GM12878 (cell line): ENCODE results near the gene C20orf144. TPM values are rescaled to one million over a fixed set of nuclear protein-coding genes. Genes with fewer than 3 reads are reported as not detected.

Experiments
- ATAC-seq: fragments of 200-7000 bp; cut with Tn5 transposase; 3 replicates; pipeline ENCODE4 v1.9.1; 2020; ENCODE audit warnings: mild to moderate bottlenecking, moderate library complexity
- BruUV-seq: library from RNA; stranded (reverse); fragments of 400-500 nt; replicated peaks from 2 replicates; lab custom pipeline; 2021; lab: Mats Ljungman, UMichigan
- CTCF ChIA-PET: fragments of 300-600 bp; sonication (Branson Sonifier 250); formaldehyde crosslinking; extraction: SDS; loops from one replicate; lab custom pipeline; 2021; ENCODE audit warnings: inconsistent platforms; lab: Yijun Ruan, JAX
- POLR2A ChIA-PET: fragments of 350-600 bp; formaldehyde crosslinking; extraction: SDS; loops from one replicate; lab custom pipeline; 2021; ENCODE audit warnings: inconsistent platforms; lab: Charles Lee
- RAD21 ChIA-PET: fragments of 300-600 bp; sonication (Branson Sonifier 250); formaldehyde crosslinking; loops from one replicate; lab custom pipeline; 2023; ENCODE audit warnings: antibody characterized with exemption; ENCODE audit not compliant: unreplicated experiment; lab: Charles Lee
- SMC1A ChIA-PET: fragments of 300-600 bp; sonication (Branson Sonifier 250); formaldehyde crosslinking; loops from one replicate; lab custom pipeline; 2023; ENCODE audit not compliant: unreplicated experiment, uncharacterized antibody; lab: Charles Lee
- DNase-seq: peaks from one replicate; pipeline ENCODE4 v3.0.0-alpha.2; 2011; ENCODE audit warnings: low read depth, low spot score
- FAIRE-seq: peaks from 3 replicates; lab custom pipeline; 2011; peaks lifted over from hg19 to GRCh38; lab: Jason Lieb, UNC
- H2AFZ ChIP-seq: 2 replicates; pipeline ENCODE4 v1.6.0; 2011; ENCODE audit warnings: low read depth, low read length, control low read depth; ENCODE audit not compliant: control insufficient read depth
- H3K27ac ChIP-seq: 2 replicates; pipeline ENCODE4 v1.5.1; 2011; ENCODE audit warnings: control low read depth; ENCODE audit not compliant: control insufficient read depth, insufficient read depth
- H3K27me3 ChIP-seq, 2 experiments: replicated peaks in 1 of 2; 2 replicates each; pipeline versions ENCODE4 v1.6.0 to v1.6.1; 2011; ENCODE audit warnings: low read length in 1 of 2; ENCODE audit not compliant: control insufficient read depth in 2 of 2, insufficient read depth in 2 of 2
- H3K36me3 ChIP-seq, 2 experiments: 2 replicates each; pipeline ENCODE4 v1.5.1; 2011; ENCODE audit warnings: low read length in 1 of 2; ENCODE audit not compliant: control insufficient read depth in 2 of 2, insufficient read depth in 2 of 2
- H3K4me1 ChIP-seq: 2 replicates; pipeline ENCODE4 v1.6.1; 2011; ENCODE audit warnings: mild to moderate bottlenecking, low read length, moderate library complexity, mixed read lengths; ENCODE audit not compliant: control insufficient read depth, insufficient read depth
- H3K4me2 ChIP-seq: 2 replicates; pipeline ENCODE4 v1.6.0; 2011; ENCODE audit warnings: control low read depth; ENCODE audit not compliant: control insufficient read depth, insufficient read depth
- H3K4me3 ChIP-seq: fragments of 200-600 bp; sonication (generic); 2 replicates; pipeline ENCODE4 v1.5.1; 2016
- H3K79me2 ChIP-seq: 2 replicates; pipeline ENCODE4 v1.6.0; 2011; ENCODE audit warnings: low read length; ENCODE audit not compliant: control insufficient read depth, insufficient read depth
- H3K9ac ChIP-seq: 2 replicates; pipeline ENCODE4 v1.8.0; 2011; ENCODE audit warnings: low read length, control low read depth, mixed read lengths; ENCODE audit not compliant: control insufficient read depth, insufficient read depth
- H3K9me3 ChIP-seq: replicated peaks from 3 replicates; pipeline ENCODE4 v1.5.1; 2011; ENCODE audit warnings: mild to moderate bottlenecking, low read length; ENCODE audit not compliant: control insufficient read depth, insufficient read depth
- H4K20me1 ChIP-seq: 2 replicates; pipeline ENCODE4 v1.6.0; 2011; ENCODE audit not compliant: control insufficient read depth, insufficient read depth
- BACH1 ChIP-seq: fragments of 450-650 bp; IDR thresholded peaks from 2 replicates; pipeline ENCODE4 v1.6.1; 2017; ENCODE audit warnings: mild to moderate bottlenecking, borderline replicate concordance
- CBX5 ChIP-seq: sonication (generic); IDR thresholded peaks from 2 replicates; pipeline ENCODE4 v1.6.1; 2016; ENCODE audit warnings: low read depth, moderate library complexity, mild to moderate bottlenecking, inconsistent platforms
- MYC ChIP-seq: IDR thresholded peaks from 2 replicates; pipeline ENCODE4 v1.6.1; 2011; ENCODE audit warnings: mild to moderate bottlenecking, low read length, moderate library complexity, inconsistent platforms; ENCODE audit not compliant: insufficient read depth, insufficient replicate concordance, insufficient read length, severe bottlenecking
- PML ChIP-seq: IDR thresholded peaks from 2 replicates; pipeline ENCODE4 v1.6.1; 2012; ENCODE audit warnings: low read length, inconsistent platforms
- POLR2AphosphoS2 ChIP-seq: IDR thresholded peaks from 2 replicates; pipeline ENCODE4 v1.6.1; 2011; ENCODE audit warnings: low read depth, mild to moderate bottlenecking, low read length, improper control_type of control experiment, moderate library complexity
- POU2F2 ChIP-seq: IDR thresholded peaks from 3 replicates; pipeline ENCODE4 v1.6.1; 2011; ENCODE audit warnings: low read depth, mild to moderate bottlenecking, low read length, borderline replicate concordance
- SIN3A ChIP-seq: IDR thresholded peaks from 2 replicates; pipeline ENCODE4 v1.6.1; 2012; ENCODE audit warnings: low read depth, low read length, improper control_type of control experiment
- SMAD5 ChIP-seq: IDR thresholded peaks from 2 replicates; pipeline ENCODE4 v1.6.1; 2016; ENCODE audit warnings: antibody characterized with exemption, low read depth
- STAT1 ChIP-seq: fragments of 450-650 bp; conservative IDR thresholded peaks from 2 replicates; pipeline ENCODE4 v1.6.1; 2014; ENCODE audit warnings: antibody characterized with exemption, mild to moderate bottlenecking
- SUZ12 ChIP-seq: fragments of 200-600 bp; sonication (generic); IDR thresholded peaks from one replicate; pipeline ENCODE4 v1.6.1; 2018; ENCODE audit warnings: antibody characterized with exemption, mild to moderate bottlenecking; ENCODE audit not compliant: unreplicated experiment
- ZNF274 ChIP-seq: IDR thresholded peaks from one replicate; pipeline ENCODE4 v1.8.0; 2011; ENCODE audit not compliant: insufficient read length, insufficient read depth
- ZSCAN29 ChIP-seq: fragments of 450-650 bp; IDR thresholded peaks from 2 replicates; pipeline ENCODE4 v1.6.1; 2017; ENCODE audit warnings: mild to moderate bottlenecking, moderate library complexity
- WGBS: methylation state at CpG from one replicate; pipeline ENCODE4 v1.1.6; 2016; ENCODE audit warnings: low lambda C conversion rate; ENCODE audit not compliant: insufficient replicate concordance, insufficient coverage; ENCODE audit errors: missing lambda C conversion rate; 5-methylcytosine and 5-hydroxymethylcytosine counted together
- in situ Hi-C: fragments of 300-500 bp; cut with MboI; formaldehyde crosslinking; loops from 9 replicates; pipeline ENCODE4 v1.14.3; 2018; ENCODE audit warnings: mixed read lengths
- intact Hi-C: fragments of 100-400 bp; cut with micrococcal nuclease; formaldehyde crosslinking; loops from one replicate; pipeline ENCODE4 v1.14.2; 2022; ENCODE audit not compliant: unreplicated experiment
- polyA plus RNA-seq, 11 experiments: library from polyadenylated mRNA; depleted of rRNA in 4 of 11; unstranded in 6 of 11; stranded (reverse) in 5 of 11; fragments of >200 nt; fragmentation: Nextera tagmentation in 4 of 11; fragmentation: Illumina TruSeq in 1 of 11; extraction: Ambion mirVana in 4 of 11; extraction: Trizol in 1 of 11; gene quantifications; 1 replicate in 1 of 11; 2 replicates in 10 of 11; pipeline versions ENCODE4 v1.2.1 to v1.2.3, GENCODE V29; 2011 to 2016; ENCODE audit warnings: inconsistent platforms in 2 of 11, missing spikeins in 2 of 11, low read depth in 1 of 11
- total RNA-seq, 4 experiments: library from RNA; depleted of rRNA in 3 of 4; stranded (reverse); fragments of >200 nt in 3 of 4; fragmentation: Illumina TruSeq in 1 of 4; extraction: Trizol in 1 of 4; gene quantifications; 2 replicates each; pipeline versions ENCODE4 v1.2.1 to v1.2.3, GENCODE V29; 2013 to 2021
- TF ChIP-seq, protein P1 (sequence below): fragments of 450-650 bp; IDR thresholded peaks from 2 replicates; pipeline ENCODE4 v1.6.1; 2017; ENCODE audit warnings: mild to moderate bottlenecking, moderate library complexity

C20orf144 gene
- total and polyA plus RNA-seq, 10 of the 15 experiments (the other 5 are each of a cell fraction or from before 2014, with no cell fraction given) = 0.04 to 0.62 (median 0.23) TPM; not detected in 2

GRCh38 chr20:33680686-33681085 lies 18.6 kb downstream of the C20orf144 start:
- Histone ChIP-seq H2AFZ (no peak overlapping the region), H3K9me3 (no peaks in the 10 kb centered on the region), H3K36me3 (peaks cover 0 to 5% of the 10 kb centered on the region in 2 experiments; a peak in 3 of 4 replicates), H3K4me1 (peaks cover 39% of the 10 kb centered on the region), H3K4me2 (peak overlapping the region; percentile 60; the same call in 1 of the 2 replicates), H3K9ac (no peak overlapping the region), H3K4me3 (no peak overlapping the region), H4K20me1 (no peaks in the 10 kb centered on the region), H3K27ac (peak overlapping the region; percentile 2; the same call in 1 of the 2 replicates), H3K79me2 (peaks cover 48% of the 10 kb centered on the region), H3K27me3 (no peaks in the 10 kb centered on the region)
- no peak for TF ChIP-seq STAT1
- TF ChIP-seq ZSCAN29 = no peak
- no peak for TF ChIP-seq SUZ12
- TF ChIP-seq BACH1 = no peak
- ChIA-PET RAD21 (no interaction called here), CTCF (interaction anchor here (3.3 kb wide), 1 partner anchor 13 kb away, joined by 36 read pairs; the partner anchor contains the start of gene ACTL10), POLR2A (interaction anchor here (0.7 kb wide), 1 partner anchor 27 kb away, joined by 3 read pairs; no protein-coding TSS in a partner anchor), SMC1A (interaction anchor here (1.2 to 1.7 kb wide), 2 partner anchors 18 to 75 kb away, joined by 3 read pairs; no protein-coding TSS in a partner anchor)
- no peak for ATAC-seq
- no peak for FAIRE-seq
- no peak for DNase-seq
- in situ Hi-C loops (no loop called here), intact Hi-C loops (loop anchor here (10.0 kb wide), 1 partner anchor 314 kb away; the partner anchor contains the start of gene RALY)
- 100% methylated on average over 2 of the region's 2 CpGs for WGBS
- BruUV-seq = no TSS peak

GRCh38 chr20:33681288-33681687 lies 19.2 kb downstream of the C20orf144 start:
- intact Hi-C loops (loop anchor here (10.0 kb wide), 1 partner anchor 314 kb away; the partner anchor contains the start of gene RALY), in situ Hi-C loops (no loop called here)
- Histone ChIP-seq H4K20me1 (no peaks in the 10 kb centered on the region), H3K4me3 (no peak overlapping the region), H3K79me2 (peaks cover 48% of the 10 kb centered on the region), H3K27ac (no peak overlapping the region), H2AFZ (no peak overlapping the region), H3K4me1 (peaks cover 39% of the 10 kb centered on the region), H3K36me3 (peaks cover 0 to 5% of the 10 kb centered on the region in 2 experiments; a peak in 3 of 4 replicates), H3K27me3 (no peaks in the 10 kb centered on the region), H3K4me2 (no peak overlapping the region), H3K9me3 (no peaks in the 10 kb centered on the region), H3K9ac (no peak overlapping the region; the same call in 1 of the 2 replicates)
- DNase-seq = no peak
- WGBS = 60% methylated on average over 5 of the region's 5 CpGs
- CTCF ChIA-PET = interaction anchor here (3.3 kb wide), 1 partner anchor 13 kb away, joined by 36 read pairs; the partner anchor contains the start of gene ACTL10
- POLR2A ChIA-PET = interaction anchor here (0.6 to 0.7 kb wide), 2 partner anchors 12 to 28 kb away, joined by 3 read pairs; no protein-coding TSS in a partner anchor
- SMC1A ChIA-PET = interaction anchor here (1.2 kb wide), 1 partner anchor 18 kb away, joined by 3 read pairs; no protein-coding TSS in a partner anchor
- RAD21 ChIA-PET = interaction anchor here (1.2 to 1.4 kb wide), 2 partner anchors 15 to 19 kb away, joined by 3 read pairs; partner anchors contain the start of gene ACTL10
- ATAC-seq = no peak
- no TSS peak for BruUV-seq
- FAIRE-seq = no peak
- no peak for TF ChIP-seq SMAD5
- TF ChIP-seq, protein P1, sequence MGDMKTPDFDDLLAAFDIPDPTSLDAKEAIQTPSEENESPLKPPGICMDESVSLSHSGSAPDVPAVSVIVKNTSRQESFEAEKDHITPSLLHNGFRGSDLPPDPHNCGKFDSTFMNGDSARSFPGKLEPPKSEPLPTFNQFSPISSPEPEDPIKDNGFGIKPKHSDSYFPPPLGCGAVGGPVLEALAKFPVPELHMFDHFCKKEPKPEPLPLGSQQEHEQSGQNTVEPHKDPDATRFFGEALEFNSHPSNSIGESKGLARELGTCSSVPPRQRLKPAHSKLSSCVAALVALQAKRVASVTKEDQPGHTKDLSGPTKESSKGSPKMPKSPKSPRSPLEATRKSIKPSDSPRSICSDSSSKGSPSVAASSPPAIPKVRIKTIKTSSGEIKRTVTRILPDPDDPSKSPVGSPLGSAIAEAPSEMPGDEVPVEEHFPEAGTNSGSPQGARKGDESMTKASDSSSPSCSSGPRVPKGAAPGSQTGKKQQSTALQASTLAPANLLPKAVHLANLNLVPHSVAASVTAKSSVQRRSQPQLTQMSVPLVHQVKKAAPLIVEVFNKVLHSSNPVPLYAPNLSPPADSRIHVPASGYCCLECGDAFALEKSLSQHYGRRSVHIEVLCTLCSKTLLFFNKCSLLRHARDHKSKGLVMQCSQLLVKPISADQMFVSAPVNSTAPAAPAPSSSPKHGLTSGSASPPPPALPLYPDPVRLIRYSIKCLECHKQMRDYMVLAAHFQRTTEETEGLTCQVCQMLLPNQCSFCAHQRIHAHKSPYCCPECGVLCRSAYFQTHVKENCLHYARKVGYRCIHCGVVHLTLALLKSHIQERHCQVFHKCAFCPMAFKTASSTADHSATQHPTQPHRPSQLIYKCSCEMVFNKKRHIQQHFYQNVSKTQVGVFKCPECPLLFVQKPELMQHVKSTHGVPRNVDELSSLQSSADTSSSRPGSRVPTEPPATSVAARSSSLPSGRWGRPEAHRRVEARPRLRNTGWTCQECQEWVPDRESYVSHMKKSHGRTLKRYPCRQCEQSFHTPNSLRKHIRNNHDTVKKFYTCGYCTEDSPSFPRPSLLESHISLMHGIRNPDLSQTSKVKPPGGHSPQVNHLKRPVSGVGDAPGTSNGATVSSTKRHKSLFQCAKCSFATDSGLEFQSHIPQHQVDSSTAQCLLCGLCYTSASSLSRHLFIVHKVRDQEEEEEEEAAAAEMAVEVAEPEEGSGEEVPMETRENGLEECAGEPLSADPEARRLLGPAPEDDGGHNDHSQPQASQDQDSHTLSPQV = no peak
- no peak for TF ChIP-seq POU2F2
- no peak for TF ChIP-seq PML
- TF ChIP-seq MYC = no peak
- no peak for TF ChIP-seq ZNF274
- TF ChIP-seq SIN3A = no peak
- TF ChIP-seq CBX5 = no peak
- no peak for TF ChIP-seq POLR2AphosphoS2
